ENCODE results near the gene SIGLEC8.

SIGLEC8 gene

DNA sequence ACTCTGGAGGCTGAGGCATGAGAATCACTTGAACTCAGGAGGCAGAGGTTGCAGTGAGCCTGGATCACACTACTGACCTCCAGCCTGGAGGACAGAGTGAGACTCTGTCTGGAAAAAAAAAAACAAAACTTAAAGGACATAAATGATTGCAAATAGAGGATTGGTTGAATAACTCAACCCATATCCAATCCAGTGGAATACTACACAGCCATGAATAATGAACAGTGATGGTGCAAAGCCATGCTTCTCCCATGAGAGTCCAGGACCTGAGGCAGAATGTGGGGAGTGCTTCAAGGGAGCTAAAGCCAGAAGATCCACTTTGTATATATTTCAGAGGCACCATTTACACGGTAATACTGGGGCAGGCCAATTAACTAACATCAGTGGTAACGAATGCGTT is 17.9 kb upstream of the SIGLEC8 start:
- no peak for DNase-seq (ENCODE audit: low spot score)
- in situ Hi-C loops (cut with MboI; ENCODE audit: low pct_unique_long_range_greater_than_20kb, low sequenced_read_pairs, unreplicated experiment), result loop anchor here (10.0 kb wide), 1 partner anchor 179 kb away; no protein-coding TSS in a partner anchor
- TF ChIP-seq, protein P1, sequence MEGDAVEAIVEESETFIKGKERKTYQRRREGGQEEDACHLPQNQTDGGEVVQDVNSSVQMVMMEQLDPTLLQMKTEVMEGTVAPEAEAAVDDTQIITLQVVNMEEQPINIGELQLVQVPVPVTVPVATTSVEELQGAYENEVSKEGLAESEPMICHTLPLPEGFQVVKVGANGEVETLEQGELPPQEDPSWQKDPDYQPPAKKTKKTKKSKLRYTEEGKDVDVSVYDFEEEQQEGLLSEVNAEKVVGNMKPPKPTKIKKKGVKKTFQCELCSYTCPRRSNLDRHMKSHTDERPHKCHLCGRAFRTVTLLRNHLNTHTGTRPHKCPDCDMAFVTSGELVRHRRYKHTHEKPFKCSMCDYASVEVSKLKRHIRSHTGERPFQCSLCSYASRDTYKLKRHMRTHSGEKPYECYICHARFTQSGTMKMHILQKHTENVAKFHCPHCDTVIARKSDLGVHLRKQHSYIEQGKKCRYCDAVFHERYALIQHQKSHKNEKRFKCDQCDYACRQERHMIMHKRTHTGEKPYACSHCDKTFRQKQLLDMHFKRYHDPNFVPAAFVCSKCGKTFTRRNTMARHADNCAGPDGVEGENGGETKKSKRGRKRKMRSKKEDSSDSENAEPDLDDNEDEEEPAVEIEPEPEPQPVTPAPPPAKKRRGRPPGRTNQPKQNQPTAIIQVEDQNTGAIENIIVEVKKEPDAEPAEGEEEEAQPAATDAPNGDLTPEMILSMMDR (IDR thresholded peaks at IDR 0.05; ENCODE audit: extremely low read depth, insufficient read depth, missing control alignments), result no peak

DNA sequence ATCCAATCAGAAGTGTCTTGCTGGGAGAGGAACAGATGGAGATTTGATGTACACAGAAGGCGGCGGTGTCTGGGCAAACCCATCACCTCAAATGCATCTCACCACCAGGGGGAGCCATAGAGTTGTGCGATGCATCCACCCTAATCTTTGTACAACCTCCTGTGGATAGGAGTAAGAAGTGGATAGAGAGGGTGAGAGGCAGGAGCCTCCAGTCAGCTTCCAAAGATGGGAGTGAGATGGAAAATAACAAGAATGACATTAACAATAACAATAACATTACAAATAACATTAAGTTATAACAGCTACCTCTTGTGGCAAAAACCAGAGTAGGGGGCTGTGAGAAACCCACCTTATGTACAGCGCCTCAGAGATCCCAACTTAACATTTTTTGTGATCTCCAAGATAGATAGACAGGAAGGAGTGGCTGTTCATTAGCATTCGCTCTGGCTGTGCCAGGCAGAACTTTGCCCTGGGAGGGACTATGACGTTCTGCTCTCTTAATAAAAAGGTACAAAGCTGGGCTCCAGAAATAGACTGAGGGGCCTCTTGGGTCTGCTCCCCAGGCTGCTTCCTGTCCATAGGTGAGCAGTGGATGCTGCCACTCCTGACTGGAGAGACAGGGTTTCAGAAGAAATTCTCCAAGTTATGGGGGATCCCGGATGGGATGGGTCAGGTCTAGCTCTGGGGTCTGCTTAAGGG is 14.9 kb upstream of the SIGLEC8 start:
- in situ Hi-C loops (cut with MboI; ENCODE audit: low pct_unique_long_range_greater_than_20kb, low sequenced_read_pairs, unreplicated experiment), result loop anchor here (10.0 kb wide), 1 partner anchor 182 kb away; no protein-coding TSS in a partner anchor
- TF ChIP-seq, protein P1 (IDR thresholded peaks at IDR 0.05; ENCODE audit: extremely low read depth, insufficient read depth, missing control alignments), result peak; percentile 81
- peak; percentile 80 for DNase-seq (ENCODE audit: low spot score)

DNA sequence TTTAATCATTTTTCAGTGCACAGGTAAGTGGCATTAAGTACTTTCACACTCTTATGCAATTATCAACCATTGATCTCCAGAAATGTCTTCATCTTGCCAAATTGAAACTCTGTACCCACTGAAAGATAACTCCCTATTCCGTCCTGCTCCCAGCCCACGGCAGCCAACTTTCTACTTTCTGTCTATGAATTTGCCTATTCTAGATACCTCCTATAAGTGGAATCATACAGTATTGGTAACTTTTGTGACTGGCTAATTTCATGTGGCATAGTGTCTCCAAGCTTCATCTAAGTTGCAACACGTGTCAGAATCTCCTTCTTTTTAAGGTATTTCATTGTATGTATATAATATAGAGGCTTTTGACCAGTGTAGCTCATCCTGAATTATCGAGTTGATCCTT is 14.4 kb upstream of the SIGLEC8 start:
- in situ Hi-C loops (cut with MboI; ENCODE audit: low pct_unique_long_range_greater_than_20kb, low sequenced_read_pairs, unreplicated experiment), result loop anchor here (10.0 kb wide), 1 partner anchor 182 kb away; no protein-coding TSS in a partner anchor

DNA sequence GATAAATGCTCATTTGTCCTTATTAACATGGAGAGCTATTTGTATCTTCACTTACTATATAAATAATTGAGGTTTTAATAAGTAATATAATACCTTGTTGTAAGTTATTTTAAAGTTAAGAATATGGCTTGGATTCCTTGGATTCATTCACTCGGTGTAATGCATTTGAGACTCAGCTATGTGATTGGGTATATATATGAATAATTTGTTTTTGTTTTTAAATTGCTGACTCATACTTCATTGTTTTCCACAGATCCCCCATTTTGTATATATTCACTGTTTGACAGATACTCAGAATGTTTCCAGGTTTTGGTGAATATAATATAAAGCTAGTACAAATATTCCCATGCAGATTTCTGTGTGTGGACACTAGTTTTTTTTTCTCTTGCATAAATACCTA is 13.3 kb upstream of the SIGLEC8 start:
- in situ Hi-C loops (cut with MboI; ENCODE audit: low pct_unique_long_range_greater_than_20kb, low sequenced_read_pairs, unreplicated experiment), result loop anchor here (10.0 kb wide), 1 partner anchor 183 kb away; no protein-coding TSS in a partner anchor
- TF ChIP-seq, protein P1 (IDR thresholded peaks at IDR 0.05; ENCODE audit: extremely low read depth, insufficient read depth, missing control alignments), result no peak
- no peak for DNase-seq (ENCODE audit: low spot score)

More for the DNA sequence above, 14.4 kb upstream of the SIGLEC8 start:
- TF ChIP-seq, protein P1 (IDR thresholded peaks at IDR 0.05; ENCODE audit: extremely low read depth, insufficient read depth, missing control alignments), result no peak
- DNase-seq (ENCODE audit: low spot score), result no peak

DNA sequence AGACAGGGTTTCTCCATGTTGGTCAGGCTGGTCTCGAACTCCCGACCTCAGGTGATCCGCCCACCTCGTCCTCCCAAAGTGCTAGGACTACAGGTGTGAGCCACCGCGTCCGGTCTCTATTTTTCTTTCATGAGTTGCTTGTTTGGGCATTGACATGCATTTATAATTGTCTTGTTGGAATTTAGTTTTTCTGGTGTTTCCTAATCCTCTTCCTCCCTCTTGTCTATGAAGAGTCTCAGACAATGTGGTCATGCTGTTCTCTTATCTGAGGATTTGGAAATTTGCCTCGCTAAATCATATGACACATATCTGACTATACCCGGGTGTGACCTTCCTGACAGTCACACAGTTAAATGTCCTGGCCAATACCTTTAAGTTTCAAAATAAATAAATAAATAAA is 12.7 kb upstream of the SIGLEC8 start:
- no peak for DNase-seq (ENCODE audit: low spot score)
- in situ Hi-C loops (cut with MboI; ENCODE audit: low pct_unique_long_range_greater_than_20kb, low sequenced_read_pairs, unreplicated experiment), result loop anchor here (10.0 kb wide), 1 partner anchor 184 kb away; no protein-coding TSS in a partner anchor
- TF ChIP-seq, protein P1 (IDR thresholded peaks at IDR 0.05; ENCODE audit: extremely low read depth, insufficient read depth, missing control alignments), result no peak

DNA sequence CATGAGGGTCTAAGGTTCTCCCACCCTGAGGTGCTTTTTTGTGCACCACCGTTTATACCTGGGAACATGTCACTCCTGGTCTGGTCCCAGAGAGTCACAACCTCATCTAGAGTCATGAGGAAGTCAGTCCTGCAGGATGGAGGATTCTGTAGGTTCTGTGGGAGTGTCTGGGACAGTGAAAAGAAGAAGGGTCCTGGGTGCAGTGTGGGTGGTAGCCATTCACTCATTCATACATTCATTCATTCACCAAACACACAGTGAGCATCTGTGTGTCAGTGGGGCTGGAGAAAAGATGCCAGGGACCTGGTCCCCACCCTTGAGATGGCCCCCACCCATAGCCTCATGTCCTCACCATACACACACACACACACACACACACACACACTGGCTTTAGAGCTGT is 11.4 kb upstream of the SIGLEC8 start:
- in situ Hi-C loops (cut with MboI; ENCODE audit: low pct_unique_long_range_greater_than_20kb, low sequenced_read_pairs, unreplicated experiment), result loop anchor here (10.0 kb wide), 1 partner anchor 185 kb away; no protein-coding TSS in a partner anchor
- TF ChIP-seq, protein P1 (IDR thresholded peaks at IDR 0.05; ENCODE audit: extremely low read depth, insufficient read depth, missing control alignments), result no peak
- DNase-seq (ENCODE audit: low spot score), result no peak
